Upper lobe of left lung (tissue), 6 donors: ENCODE measurements around the gene SLC14A1. TPM values are rescaled to one million over a fixed set of nuclear protein-coding genes. Genes with fewer than 3 reads are reported as not detected.

Experiments
- ATAC-seq, 2 donors: fragments of 200-7000 bp; cut with Tn5 transposase; one replicate each; pipeline ENCODE4 v1.9.1; 2022; ENCODE audit warnings: mild to moderate bottlenecking in 2 of 2, moderate library complexity in 2 of 2; ENCODE audit not compliant: low FRiP score in 2 of 2
- DNase-seq, 2 donors: peaks; one replicate each; pipeline ENCODE4 v3.0.0-alpha.2; 2019 to 2020
- H3K27ac ChIP-seq, 4 donors: fragments of 200-600 bp; sonication (generic); one replicate each; pipeline ENCODE4 v1.5.1; 2016 to 2019
- H3K27me3 ChIP-seq, 4 donors: fragments of 200-600 bp; sonication (generic); one replicate each; pipeline ENCODE4 v1.5.1; 2017 to 2019
- H3K36me3 ChIP-seq, 4 donors: fragments of 200-600 bp; sonication (generic); one replicate each; pipeline ENCODE4 v1.5.1; 2016 to 2019
- H3K4me1 ChIP-seq, 4 donors: fragments of 200-600 bp; sonication (generic); one replicate each; pipeline ENCODE4 v1.5.1; 2018 to 2019
- H3K4me3 ChIP-seq, 4 donors: fragments of 200-600 bp; sonication (generic); one replicate each; pipeline ENCODE4 v1.5.1; 2017 to 2019; ENCODE audit warnings: mild to moderate bottlenecking in 2 of 4, moderate library complexity in 1 of 4
- H3K9me3 ChIP-seq, 4 donors: fragments of 200-600 bp; sonication (generic); one replicate each; pipeline ENCODE4 v1.5.1; 2018 to 2019
- EP300 ChIP-seq, 4 donors: sonication (generic); formaldehyde crosslinking; IDR thresholded peaks; one replicate each; pipeline ENCODE4 v1.5.1; 2017; ENCODE audit warnings: antibody characterized with exemption in 4 of 4, control low read depth in 2 of 4
- POLR2A ChIP-seq, 4 donors: fragments of 450-650 bp; IDR thresholded peaks; one replicate each; pipeline ENCODE4 v1.5.1; 2016 to 2017; ENCODE audit warnings: antibody characterized with exemption in 4 of 4, mild to moderate bottlenecking in 2 of 4
- POLR2AphosphoS5 ChIP-seq, 2 donors: sonication (generic); formaldehyde crosslinking; IDR thresholded peaks; one replicate each; pipeline ENCODE4 v1.5.1; 2017; ENCODE audit warnings: antibody characterized with exemption in 2 of 2
- WGBS, 2 donors: methylation state at CpG; one replicate each; pipeline ENCODE4 v1.1.5; 2017 to 2018; 5-methylcytosine and 5-hydroxymethylcytosine counted together
- total RNA-seq, 6 donors: library from RNA; depleted of rRNA in 4 of 6; stranded (reverse); fragments of >200 nt in 4 of 6; gene quantifications; one replicate each; pipeline versions ENCODE4 v1.1.0 to v1.2.1, GENCODE V29; 2016 to 2021
- TF ChIP-seq, protein P1 (sequence below), 6 experiments: fragments of 450-650 bp in 4 of 6; fragments of 200-600 bp in 2 of 6; sonication (generic) in 2 of 6; IDR thresholded peaks; one replicate each; pipeline ENCODE4 v1.5.1; 2016 to 2019; ENCODE audit warnings: antibody characterized with exemption in 6 of 6
- donor health status: DM: no; HTN: no; CAD: no; lungs with moderate emphysema.
- donor health status: DM: no; HTN: yes; CAD: no; lungs with severe emphysema.

SLC14A1 gene
- total RNA-seq, 6 donors from 2014 or later = 5.5 to 33.1 (median 6.8) TPM; not detected in 1

DNA sequence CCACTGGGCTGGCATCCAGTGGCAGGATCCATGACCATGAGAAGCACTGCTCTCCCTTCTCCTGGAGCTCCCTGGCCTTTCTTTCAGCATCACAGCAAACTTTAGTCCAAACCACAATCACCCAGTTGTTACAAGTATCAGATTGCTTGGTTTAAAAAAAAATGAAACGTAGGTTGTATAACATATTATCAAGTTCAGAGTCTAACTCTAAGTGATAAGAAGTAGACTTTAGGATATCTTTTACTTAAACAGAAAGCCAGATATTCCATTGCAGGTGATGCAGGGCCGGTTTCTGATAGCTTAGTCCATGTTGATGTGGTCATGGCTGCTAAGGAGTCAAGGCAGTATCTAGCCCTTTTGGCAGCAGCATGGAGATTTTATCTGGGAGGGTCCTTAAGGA, 24.5 kb downstream of the SLC14A1 start:
- peaks cover 0 to 15% (median 2%) of the 10 kb centered on the region in 4 donors for H3K4me1 ChIP-seq
- H3K27me3 ChIP-seq = no peaks in the 10 kb centered on the region
- DNase-seq (no peak), ATAC-seq (no peak)
- H3K36me3 ChIP-seq = no peaks in the 10 kb centered on the region
- WGBS, 2 donors = 44 to 92% methylated on average over 2 of the region's 2 CpGs
- no peaks in the 10 kb centered on the region for H3K9me3 ChIP-seq
- no peak for TF ChIP-seq POLR2AphosphoS5 (IDR thresholded peaks at IDR 0.05)
- TF ChIP-seq POLR2A (IDR thresholded peaks at IDR 0.05) = no peak
- TF ChIP-seq EP300 (IDR thresholded peaks at IDR 0.05) = no peak
- TF ChIP-seq, protein P1, sequence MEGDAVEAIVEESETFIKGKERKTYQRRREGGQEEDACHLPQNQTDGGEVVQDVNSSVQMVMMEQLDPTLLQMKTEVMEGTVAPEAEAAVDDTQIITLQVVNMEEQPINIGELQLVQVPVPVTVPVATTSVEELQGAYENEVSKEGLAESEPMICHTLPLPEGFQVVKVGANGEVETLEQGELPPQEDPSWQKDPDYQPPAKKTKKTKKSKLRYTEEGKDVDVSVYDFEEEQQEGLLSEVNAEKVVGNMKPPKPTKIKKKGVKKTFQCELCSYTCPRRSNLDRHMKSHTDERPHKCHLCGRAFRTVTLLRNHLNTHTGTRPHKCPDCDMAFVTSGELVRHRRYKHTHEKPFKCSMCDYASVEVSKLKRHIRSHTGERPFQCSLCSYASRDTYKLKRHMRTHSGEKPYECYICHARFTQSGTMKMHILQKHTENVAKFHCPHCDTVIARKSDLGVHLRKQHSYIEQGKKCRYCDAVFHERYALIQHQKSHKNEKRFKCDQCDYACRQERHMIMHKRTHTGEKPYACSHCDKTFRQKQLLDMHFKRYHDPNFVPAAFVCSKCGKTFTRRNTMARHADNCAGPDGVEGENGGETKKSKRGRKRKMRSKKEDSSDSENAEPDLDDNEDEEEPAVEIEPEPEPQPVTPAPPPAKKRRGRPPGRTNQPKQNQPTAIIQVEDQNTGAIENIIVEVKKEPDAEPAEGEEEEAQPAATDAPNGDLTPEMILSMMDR (IDR thresholded peaks at IDR 0.05) = no peak
- H3K4me3 ChIP-seq = no peak overlapping the region
- no peak overlapping the region for H3K27ac ChIP-seq

DNA sequence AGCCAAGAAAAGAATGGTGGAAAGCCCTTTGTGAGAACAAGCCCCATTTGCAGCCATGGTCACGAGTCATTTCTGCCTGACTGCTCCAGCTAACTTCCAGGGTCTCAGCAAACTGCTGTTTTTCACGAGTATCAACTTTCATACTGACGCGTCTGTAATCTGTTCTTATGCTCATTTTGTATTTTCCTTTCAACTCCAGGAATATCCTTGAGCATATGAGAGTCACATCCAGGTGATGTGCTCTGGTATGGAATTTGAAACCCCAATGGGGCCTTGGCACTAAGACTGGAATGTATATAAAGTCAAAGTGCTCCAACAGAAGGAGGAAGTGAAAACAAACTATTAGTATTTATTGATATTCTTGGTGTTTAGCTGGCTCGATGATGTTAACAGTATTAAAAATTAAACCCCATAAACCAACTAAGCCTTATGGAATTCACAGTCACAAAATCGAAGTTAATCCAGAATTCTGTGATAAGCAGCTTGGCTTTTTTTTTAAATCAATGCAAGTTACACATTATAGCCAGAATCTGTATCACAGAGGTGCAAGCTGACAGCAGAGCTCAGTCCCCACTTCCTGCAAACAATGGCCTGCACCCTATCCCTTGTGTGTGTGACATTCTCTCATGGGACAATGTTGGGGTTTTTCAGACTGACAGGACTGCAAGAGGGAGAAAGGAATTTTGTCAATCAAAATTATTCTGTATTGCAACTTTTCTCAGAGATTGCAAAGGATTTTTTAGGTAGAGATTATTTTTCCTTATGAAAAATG, 26.1 kb downstream of the SLC14A1 start:
- DNase-seq (no peak), ATAC-seq (no peak)
- Histone ChIP-seq H3K36me3 (no peaks in the 10 kb centered on the region), H3K27me3 (no peaks in the 10 kb centered on the region), H3K4me1 (peaks cover 0 to 13% (median 2%) of the 10 kb centered on the region in 4 donors), H3K4me3 (no peak overlapping the region), H3K9me3 (no peaks in the 10 kb centered on the region), H3K27ac (no peak overlapping the region)
- 81 to 86% methylated on average over 6 of the region's 6 CpGs for WGBS, 2 donors
- TF ChIP-seq EP300 (IDR thresholded peaks at IDR 0.05) = no peak
- no peak for TF ChIP-seq POLR2AphosphoS5 (IDR thresholded peaks at IDR 0.05)

DNA sequence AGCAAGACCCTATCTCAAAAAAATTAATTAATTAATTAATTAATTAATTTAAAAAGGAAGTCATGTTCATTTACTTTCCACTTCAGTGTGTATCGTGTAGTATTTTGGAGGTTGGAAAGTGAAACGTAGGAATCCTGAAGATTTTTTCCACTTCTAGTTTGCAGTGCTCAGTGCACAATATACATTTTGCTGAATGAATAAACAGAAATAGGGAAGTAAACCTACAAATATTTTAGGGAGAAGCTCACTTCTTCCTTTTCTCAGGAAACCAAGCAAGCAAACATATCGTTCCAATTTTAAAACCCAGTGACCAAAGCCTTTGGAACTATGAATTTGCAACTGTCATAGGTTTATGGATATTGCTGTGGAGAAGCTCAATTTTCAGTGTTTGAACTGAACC, 27.8 kb downstream of the SLC14A1 start:
- no peak for TF ChIP-seq EP300 (IDR thresholded peaks at IDR 0.05)
- TF ChIP-seq POLR2A (IDR thresholded peaks at IDR 0.05) = no peak
- H3K36me3 ChIP-seq = no peaks in the 10 kb centered on the region
- peaks cover 0 to 12% (median 4%) of the 10 kb centered on the region in 4 donors for H3K4me1 ChIP-seq
- no peak for DNase-seq
- WGBS, 2 donors = 68 to 71% methylated on average over 3 of the region's 3 CpGs
- H3K27me3 ChIP-seq = no peaks in the 10 kb centered on the region
- no peak overlapping the region for H3K27ac ChIP-seq
- no peak for ATAC-seq
- no peaks in the 10 kb centered on the region for H3K9me3 ChIP-seq
- no peak overlapping the region for H3K4me3 ChIP-seq

DNA sequence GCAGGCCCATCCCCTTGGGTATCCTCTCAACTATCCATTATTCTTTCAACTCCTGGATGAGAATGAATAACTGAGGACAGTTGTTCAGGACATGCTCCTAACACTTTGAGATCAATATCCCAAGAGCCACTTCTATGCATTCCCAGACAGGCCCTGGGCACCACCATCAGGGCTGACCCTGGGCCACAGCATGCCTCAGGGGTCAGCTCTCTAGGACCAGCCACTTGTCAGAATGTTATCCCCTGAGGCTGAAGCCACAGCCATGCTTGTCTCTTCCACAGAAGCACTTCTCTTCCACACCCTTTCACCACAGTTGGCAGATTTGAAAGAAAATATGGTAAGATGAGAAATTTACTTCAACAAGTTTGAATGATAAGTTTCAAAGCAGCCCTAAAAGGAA, 28.7 kb downstream of the SLC14A1 start:
- no peak overlapping the region for H3K27ac ChIP-seq
- TF ChIP-seq POLR2AphosphoS5 (IDR thresholded peaks at IDR 0.05) (no peak), POLR2A (IDR thresholded peaks at IDR 0.05) (no peak)
- TF ChIP-seq, protein P1 (IDR thresholded peaks at IDR 0.05) = no peak
- no peak for ATAC-seq
- H3K36me3 ChIP-seq = no peaks in the 10 kb centered on the region
- DNase-seq = peak in 1 of 2 donors; percentile 5
- no peaks in the 10 kb centered on the region for H3K9me3 ChIP-seq
- H3K4me1 ChIP-seq = peaks cover 0 to 12% (median 4%) of the 10 kb centered on the region in 4 donors
- H3K4me3 ChIP-seq = no peak overlapping the region
- H3K27me3 ChIP-seq = no peaks in the 10 kb centered on the region

DNA sequence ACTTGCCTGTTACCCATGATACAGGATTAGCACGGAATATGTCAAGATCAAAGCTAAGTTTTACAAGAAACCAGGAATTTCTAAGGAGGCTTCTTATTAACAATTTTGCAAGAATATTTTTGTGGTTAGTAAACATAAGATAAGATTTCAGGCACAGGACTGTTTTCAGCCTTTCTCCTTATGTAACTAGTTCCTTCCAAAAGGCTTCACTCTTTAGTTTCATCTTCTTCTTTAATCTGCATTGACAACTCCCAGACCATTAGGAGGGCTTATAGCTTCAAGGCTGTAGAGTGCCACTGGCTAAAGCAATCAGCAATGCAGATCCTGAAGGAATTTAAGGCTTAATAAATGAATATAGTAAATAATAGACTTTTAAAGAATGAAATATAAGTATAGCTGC, 29.3 kb downstream of the SLC14A1 start:
- WGBS, 2 donors = 61 to 78% methylated on average over 1 of the region's 1 CpG
- Histone ChIP-seq H3K27me3 (no peaks in the 10 kb centered on the region), H3K36me3 (no peaks in the 10 kb centered on the region), H3K9me3 (no peaks in the 10 kb centered on the region), H3K4me3 (no peak overlapping the region), H3K27ac (no peak overlapping the region), H3K4me1 (peaks cover 0 to 12% (median 4%) of the 10 kb centered on the region in 4 donors)
- no peak for DNase-seq
- no peak for TF ChIP-seq EP300 (IDR thresholded peaks at IDR 0.05)
- TF ChIP-seq, protein P1 (IDR thresholded peaks at IDR 0.05) = no peak
- TF ChIP-seq POLR2AphosphoS5 (IDR thresholded peaks at IDR 0.05) = no peak
- TF ChIP-seq POLR2A (IDR thresholded peaks at IDR 0.05) = no peak
- no peak for ATAC-seq

DNA sequence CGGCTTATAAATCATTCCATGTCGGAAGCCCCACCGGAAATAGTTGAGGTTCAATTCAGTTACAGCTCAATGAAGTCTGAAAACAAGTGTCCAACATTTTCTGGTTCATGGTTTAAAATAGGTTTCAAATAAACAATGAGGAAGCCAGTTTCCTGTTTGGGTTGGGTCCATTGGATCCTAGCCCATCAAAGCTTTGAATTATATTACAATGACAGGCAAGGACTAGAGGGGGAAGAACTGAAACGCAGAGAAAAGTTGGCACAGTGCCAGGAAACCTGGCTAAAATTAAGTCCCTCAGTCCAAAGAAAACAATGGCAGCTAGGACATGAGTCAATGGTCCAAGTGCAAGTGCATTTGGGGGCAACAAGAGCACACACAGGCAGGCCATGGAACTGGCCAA, 32.0 kb downstream of the SLC14A1 start:
- TF ChIP-seq POLR2AphosphoS5 (IDR thresholded peaks at IDR 0.05) = peak in 1 of 2 donors; percentile 52
- TF ChIP-seq POLR2A (IDR thresholded peaks at IDR 0.05) = no peak
- peak in 2 of 4 donors; percentile 38 to 50 for TF ChIP-seq EP300 (IDR thresholded peaks at IDR 0.05)
- TF ChIP-seq, protein P1 (IDR thresholded peaks at IDR 0.05) = no peak
- peaks cover 0 to 12% (median 4%) of the 10 kb centered on the region in 4 donors for H3K4me1 ChIP-seq
- ATAC-seq (no peak), DNase-seq (peak in 1 of 2 donors; percentile 33)
- no peaks in the 10 kb centered on the region for H3K27me3 ChIP-seq
- WGBS, 2 donors = 7 to 24% methylated on average over 4 of the region's 4 CpGs
- peak overlapping the region in 1 of 4 donors; percentile 5 for H3K27ac ChIP-seq
- H3K9me3 ChIP-seq = no peaks in the 10 kb centered on the region
- no peaks in the 10 kb centered on the region for H3K36me3 ChIP-seq
- H3K4me3 ChIP-seq = no peak overlapping the region
